ENCODE measurements around the gene MRPL16.
"Not testable (repeated sequence)": the region's sequence is repeated elsewhere in the genome, so short reads cannot be mapped to it uniquely, and the experiment has no call there.

Gene MRPL16

DNA sequence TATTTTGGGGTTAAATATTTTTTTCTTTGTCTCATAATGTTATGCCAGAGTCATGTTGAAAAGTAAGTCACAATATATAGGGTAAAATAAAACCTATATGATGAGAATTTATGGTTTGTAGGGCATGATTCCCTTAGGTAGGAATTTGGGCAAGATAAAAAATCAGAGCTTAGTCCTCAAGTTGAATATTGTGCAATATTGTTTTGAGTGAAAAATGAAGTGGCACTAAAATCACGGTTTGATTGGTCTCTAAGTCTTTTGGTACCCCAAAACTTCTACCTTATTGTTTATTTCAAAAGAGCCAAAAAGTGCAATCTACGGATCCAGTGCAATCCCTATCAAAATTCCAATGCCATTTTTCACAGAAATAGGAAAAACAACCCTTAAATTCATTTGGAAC lies 1.6 kb upstream of the MRPL16 start:
- DNase-seq (ENCODE audit: low read depth): no peak

DNA sequence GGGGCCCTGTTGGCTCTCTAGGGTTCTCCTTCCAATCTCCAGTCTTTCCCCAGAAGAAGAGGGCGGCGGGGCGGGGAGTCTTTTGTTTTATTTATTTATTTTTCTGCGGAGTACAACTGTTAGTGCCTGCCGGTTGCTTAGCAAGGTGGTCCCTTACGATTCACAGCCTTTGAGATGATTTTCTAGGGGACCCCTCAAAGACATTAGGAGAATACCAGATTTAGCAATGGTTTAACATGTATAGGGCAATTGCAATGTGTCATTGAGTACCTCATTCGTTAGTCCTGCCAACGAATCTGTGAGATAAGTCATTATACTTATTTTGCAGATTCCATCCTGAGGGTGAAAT lies 307 bp upstream of the MRPL16 start:
- no peak for DNase-seq (ENCODE audit: low read depth)

DNA sequence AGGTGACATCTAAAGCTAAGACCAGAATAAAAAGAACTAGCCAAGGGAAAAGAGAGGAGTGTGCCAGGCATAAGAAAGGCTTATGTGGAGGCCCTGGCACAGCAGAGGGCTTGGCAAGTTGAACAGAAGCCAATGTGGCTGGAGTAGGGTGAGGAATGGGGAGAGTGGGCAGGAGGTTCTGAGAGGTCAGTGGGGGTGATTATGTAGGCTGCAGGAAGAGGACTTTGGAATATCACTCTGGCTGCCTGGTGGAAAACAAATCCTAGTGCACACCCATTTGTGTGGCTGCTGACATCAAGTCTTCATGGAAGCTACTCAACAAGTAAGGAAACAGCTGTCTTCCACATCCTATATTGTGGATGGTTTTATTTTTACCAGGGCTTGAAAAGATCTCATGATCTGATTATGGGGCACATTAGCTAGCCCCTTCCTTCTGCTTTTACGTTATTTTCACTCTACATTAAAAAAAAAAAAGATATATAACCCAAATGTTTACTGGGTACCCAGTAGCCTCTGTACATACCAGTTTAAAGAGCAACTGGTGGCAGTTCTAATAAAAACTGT lies 3.4 kb downstream of the MRPL16 start:
- DNase-seq (ENCODE audit: low read depth): no peak

DNA sequence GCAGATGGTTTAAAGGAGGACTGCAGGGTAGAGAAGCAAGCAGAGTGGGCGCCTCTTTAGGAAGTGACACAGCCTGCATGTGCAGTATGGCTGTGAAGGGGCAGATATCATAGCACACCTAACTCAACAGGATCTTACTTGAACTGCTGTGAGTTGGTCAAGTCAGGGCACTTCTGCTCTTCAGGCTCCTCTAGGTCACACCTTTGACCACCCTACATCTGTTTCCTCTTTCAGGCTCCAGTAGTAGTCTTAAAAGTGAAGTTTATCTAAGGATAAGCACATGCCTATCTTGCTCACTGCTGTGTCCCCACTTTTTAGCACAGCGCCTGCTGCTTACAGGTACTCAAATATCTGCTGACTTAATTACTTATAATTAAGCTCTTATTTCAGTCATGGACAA lies 6.5 kb downstream of the MRPL16 start:
- DNase-seq (ENCODE audit: low read depth): no peak

DNA sequence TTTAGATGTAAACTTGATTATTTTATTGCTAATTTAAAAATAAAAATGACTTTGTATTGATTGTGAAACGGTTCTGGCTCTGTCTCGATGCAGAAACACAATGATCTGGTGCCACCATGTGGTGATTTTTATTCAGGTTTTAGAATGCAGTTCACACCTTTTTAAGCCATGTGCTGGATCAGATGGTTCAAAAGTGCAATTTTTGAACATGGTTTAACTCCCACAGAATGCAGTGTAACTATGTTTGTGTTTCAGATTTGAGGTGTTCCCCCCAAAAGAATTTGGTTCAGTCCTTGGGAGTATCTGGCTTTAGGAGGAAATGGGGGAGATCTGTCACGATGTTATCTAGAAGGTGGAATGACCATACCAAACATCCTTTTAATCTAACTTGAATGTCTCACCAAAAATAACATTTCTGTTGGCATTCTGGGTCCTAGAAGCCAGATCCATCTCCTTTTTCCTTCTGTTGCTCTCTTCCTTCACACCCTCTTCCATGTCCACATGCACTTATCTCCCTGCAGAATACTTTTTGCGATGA lies 7.9 kb downstream of the MRPL16 start:
- DNase-seq (ENCODE audit: low read depth): peak; percentile 52

DNA sequence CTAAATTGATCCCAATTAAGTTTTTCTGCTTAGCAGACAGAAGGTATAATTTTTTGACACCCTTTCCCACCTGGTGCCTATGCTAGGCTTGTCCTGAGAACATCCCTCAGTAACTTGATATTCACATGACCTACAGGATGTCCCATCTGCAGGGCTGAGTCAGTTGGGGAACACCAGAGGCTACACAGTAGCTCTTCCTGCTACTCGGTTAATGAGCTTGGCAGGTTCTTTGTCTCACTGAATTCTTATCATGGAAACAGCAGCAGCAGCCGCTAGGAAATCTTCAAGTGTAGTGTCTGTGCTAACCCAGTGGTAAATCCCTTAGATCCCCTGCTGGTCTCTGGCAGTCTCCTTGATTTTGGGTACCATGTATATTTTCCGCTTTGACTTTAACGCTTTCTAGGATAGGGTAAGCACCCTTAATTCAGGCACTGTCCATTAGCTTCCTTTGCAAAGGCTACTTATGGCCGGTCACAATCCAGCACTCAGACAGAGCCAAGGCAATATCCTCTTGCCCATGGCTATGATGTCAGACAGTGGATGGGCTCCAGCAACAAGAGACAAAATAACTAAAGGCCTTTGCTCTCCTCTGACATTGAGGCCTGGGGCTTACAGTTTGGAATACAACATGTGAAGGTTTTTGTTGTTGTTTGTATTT lies 8.5 kb downstream of the MRPL16 start:
- DNase-seq (ENCODE audit: low read depth): peak; percentile 42

DNA sequence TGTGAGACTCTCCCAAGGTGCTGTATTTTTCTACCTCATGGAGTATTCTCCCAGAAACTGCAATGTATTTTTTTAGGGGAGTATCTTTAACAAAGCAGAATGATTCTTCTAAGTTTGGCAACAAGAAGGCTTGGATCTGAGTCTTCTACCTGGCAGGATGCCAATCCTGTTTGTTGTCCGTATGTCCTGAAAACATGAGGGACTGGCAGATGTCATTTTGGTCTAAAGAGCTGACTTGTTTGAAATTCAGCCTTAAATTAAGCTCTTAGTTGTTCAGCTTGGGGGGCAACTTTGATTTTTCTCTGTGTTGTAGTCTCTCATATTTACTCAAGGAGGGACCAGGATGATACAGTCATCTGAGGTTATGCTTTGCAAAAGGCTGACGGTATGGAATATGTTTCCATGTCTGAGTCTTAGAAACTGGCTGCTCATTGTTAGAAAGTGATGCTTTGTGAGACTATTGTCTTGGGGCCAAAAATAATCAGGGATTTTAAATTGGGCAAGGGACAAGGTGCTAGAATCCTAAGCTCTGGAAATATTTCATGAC lies 9.3 kb downstream of the MRPL16 start:
- no peak for DNase-seq (ENCODE audit: low read depth)

DNA sequence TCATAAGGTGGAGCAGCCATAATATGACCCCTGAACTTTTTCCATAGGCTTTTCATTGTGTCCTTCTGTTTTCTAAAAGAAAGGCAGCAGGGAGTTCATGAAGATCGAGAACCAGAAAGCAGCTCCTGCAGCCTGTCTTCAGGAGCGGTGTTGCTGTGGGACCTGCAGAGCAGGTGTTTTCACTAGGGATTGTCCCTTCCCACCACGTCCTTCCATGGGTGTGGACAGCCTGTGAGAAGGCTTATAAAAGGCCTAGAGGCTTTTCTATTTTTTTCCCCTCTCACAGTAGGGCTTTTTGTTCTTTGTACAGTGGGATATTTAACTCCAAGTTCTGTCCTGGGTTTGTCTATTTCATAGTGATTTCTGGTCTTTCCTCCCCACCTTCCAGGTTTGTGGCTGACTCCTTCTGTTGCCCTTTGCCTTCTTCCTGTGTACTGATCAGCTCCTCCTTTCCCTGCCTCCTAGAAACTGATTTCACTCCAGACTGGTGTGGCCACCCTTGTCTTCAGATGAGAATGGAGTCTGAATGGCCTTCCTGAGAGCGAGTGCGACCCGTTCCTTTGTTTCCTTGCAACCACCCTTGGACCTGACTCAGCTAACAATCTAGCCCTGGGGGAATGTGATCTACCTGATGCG lies 10.1 kb downstream of the MRPL16 start:
- no peak for DNase-seq (ENCODE audit: low read depth)

DNA sequence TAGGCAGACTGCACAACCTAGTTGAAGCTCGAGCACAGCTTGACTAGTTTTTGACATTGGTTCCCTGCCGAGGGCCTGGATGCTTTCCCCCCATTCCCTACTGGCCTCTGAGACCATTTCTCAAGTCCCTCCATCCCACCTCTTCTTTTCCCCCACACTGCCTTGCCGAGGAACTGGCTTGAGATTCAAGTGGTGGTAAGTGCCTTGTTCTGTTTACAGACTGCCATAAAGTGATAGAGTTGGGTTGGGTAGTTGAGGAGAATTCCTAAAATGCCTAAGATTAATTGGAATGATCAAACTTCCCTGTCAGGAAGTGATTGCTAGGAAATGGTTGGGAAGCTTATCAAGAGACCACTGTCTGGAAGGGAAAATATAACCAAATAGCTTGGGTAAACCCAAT lies 16.2 kb downstream of the MRPL16 start:
- DNase-seq (ENCODE audit: low read depth): no peak

DNA sequence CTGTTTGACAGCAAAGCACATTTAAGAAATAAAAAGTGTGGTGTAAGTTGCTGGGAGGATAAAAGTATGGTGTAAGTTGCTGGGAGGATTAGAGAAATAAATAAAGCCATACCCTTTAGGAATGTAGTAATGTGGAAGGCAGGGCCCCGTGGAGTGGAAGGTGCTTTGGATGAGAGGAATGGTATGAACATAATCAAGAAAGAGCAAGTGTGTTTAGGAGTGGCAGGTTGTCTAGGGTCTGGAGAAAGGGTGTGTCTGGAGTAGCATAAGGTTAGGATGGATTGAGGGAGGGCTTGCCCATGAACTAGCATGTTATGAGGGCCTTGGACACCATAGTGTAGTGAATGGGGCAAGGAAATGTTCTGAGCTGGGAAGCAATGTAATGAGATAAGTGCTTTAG lies 18.1 kb downstream of the MRPL16 start:
- no peak for DNase-seq (ENCODE audit: low read depth)

DNA sequence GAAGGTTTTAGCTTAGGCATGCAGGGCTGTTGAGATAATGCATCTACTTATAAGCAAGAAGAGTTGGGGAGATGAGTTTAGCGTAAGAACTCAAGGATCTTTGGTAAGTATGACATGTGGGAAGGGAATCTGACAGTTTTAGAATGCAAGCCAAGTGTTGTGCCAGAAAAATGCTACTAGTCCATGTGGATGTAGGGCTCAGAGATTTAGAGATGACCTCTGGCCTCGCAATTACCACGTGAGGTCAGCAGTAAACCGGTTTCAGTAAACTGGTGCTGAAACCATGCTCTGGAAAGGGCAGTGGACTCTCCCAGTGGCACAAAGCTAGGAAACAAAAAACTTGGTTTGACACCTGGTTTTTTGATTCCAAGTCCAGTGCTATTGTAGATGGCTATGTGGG lies 18.9 kb downstream of the MRPL16 start:
- DNase-seq (ENCODE audit: low read depth): peak; percentile 10

DNA sequence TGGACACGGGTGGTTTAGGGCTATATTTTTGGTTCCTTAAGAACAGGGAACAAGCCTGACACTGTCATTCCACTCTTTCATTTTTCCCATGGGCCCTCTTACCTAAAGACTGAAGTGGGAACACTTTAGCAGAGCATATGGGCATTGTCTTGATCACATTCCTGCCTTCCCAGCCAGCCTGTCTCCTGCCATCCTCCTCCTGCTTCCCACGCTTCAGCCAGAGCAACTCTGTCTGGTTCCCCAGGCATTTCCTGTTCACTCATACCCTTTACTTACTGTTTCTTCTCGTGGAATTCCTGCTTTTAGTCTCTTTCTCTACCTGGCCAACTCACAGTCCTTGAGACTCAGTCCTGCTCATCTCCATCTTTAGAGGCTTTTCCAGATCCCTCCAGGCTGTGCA lies 22.8 kb downstream of the MRPL16 start:
- DNase-seq (ENCODE audit: low read depth): peak; percentile 72

DNA sequence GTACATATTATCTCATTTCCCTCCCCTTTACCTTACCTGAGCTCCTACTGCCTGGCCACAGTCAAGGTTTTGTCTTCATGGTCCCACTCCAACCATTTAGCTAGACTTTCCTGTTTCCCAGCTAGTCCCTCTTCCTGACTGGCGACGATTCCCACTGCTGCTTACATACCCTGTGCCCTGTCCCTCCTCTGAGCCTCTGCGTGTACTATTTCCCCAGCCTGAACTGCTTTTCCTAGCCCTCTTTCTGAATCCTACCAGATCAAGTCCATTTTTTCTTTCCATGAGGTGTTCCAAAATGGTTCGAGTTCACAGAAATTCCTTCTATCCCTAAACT lies 23.4 kb downstream of the MRPL16 start:
- no peak for DNase-seq (ENCODE audit: low read depth)

DNA sequence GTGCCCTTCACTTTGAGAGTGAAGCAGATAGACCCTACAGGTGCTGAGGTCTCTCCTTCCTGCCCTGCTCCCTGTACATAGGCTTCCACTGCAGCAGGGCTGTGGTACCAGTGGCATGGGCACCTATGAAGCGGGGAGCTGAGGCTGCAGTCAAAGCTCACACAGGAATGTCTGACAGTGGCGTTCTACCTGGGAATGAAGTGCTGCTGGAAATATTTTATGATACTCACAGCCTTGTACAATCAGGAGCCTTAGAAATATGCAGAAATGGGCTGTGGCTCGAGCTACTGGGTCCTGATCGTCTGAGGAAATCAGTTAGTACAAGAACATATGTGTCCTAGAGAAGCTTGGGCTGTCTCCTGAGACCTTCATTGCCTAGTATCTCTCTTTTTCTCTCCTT lies 24.8 kb downstream of the MRPL16 start:
- DNase-seq (ENCODE audit: low read depth): no peak

DNA sequence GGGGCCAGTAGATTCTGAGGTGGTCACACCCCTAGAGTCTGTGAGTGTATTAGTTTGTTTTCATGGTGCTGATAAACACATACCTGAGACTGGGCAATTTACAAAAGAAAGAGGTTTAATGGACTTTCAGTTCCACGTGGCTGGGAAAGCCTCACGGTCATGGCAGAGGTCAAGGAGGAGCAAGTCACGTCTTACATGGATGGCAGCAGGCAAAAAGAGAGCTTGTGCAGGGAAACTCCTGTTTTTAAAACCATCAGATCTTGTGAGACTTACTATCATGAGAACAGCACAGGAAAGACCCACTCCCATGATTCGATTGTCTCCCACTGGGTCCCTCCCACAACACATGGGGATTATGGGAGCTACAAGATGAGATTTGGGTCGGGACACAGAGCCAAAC lies 26.1 kb downstream of the MRPL16 start:
- not testable (repeated sequence) for DNase-seq (ENCODE audit: low read depth)

DNA sequence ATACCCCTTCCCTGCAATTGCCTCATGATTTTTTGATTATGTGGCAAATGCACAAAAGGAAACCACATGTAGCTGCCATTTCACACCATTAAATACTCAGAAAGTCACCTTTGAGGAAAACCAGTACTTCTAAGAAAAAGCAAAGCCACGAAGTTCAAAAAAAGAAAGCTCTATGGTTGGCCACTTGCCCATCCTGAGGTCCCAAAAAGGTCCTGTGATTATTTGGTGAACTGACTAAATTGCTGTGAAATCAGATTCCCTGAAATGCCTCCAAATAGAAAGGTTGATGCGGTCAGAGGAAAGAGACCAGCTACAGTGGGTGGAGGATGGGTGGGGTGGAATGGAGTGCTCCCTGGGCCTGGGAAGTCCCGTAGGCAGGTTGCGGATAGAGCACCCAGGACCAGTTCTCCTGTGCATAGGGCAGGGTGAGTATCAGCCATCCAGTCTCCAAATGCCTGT lies 26.9 kb downstream of the MRPL16 start:
- no peak for DNase-seq (ENCODE audit: low read depth)

DNA sequence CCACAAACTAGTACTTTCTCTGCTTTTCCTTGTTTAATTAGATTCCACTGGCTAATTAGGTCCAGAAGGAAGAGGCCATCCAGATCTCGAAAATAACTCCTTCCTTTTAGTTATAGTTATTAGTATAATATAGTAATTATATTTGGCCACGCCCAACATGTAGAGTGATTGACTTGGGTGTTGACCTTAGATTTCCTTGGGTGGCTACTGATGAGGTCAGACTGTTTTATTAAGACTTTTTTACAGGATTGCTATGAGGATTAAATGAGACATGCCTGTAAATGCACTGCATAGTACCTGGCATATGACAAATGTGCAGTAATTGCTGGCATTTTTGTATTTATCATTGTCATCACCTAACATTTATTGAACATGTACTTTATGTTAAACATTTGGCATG lies 28.5 kb downstream of the MRPL16 start:
- DNase-seq (ENCODE audit: low read depth): no peak

DNA sequence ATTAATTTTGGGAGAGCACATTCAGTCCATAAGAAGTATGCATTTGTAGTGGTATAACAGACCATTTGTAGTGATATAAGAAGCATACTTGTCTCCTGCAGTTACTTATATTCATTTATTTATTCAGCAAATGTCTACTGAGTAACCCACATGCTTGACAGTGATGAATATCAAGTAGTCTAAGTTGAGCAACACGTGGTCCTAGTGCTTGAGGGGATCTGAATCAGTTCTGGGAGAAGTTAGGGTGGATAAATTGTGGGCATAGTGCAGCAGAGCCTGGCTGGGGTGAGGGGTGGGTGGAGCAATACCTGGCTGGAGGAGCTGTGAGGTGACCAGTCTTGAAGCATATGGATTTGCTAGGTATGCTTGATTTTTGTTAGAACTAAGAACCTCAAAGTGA lies 31.1 kb downstream of the MRPL16 start:
- no peak for DNase-seq (ENCODE audit: low read depth)

DNA sequence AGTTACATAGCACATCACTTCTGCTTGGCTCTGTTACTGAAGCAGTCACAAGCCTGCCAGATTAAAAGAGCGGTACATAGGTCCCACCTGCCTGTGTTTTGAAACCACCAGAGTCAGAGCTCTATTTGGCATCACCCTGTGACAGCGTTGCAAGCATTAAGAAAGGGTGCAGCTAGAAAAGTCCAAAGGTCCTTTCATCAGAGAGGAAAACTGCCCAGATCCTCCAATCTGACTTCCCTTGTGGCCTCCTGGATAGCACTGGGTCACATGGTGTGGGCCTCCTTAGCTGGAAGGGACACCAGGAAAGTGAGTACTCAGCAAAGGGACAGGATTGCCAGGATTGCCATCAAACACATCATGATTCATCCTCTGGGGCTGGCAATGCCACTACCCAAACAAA lies 32.5 kb downstream of the MRPL16 start:
- no peak for DNase-seq (ENCODE audit: low read depth)

DNA sequence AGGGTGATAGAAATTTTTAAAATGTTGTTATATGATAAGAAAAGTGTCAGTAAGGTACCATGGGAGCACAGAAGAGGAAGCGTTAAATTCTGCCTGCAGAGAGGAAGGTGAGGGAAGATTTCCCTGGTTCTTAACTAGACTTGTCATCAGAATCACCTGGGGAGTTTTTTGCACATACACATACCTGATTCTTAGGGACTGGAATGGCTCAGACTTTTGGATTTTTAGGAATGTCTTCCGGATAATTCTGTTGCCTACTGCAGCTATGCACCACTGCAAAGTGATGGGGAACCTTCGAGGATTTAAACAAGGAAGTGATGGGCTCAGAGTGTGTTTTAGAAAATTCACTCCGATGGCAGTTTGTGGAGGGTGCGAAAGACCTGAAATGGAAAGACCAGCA lies 33.5 kb downstream of the MRPL16 start:
- DNase-seq (ENCODE audit: low read depth): no peak

DNA sequence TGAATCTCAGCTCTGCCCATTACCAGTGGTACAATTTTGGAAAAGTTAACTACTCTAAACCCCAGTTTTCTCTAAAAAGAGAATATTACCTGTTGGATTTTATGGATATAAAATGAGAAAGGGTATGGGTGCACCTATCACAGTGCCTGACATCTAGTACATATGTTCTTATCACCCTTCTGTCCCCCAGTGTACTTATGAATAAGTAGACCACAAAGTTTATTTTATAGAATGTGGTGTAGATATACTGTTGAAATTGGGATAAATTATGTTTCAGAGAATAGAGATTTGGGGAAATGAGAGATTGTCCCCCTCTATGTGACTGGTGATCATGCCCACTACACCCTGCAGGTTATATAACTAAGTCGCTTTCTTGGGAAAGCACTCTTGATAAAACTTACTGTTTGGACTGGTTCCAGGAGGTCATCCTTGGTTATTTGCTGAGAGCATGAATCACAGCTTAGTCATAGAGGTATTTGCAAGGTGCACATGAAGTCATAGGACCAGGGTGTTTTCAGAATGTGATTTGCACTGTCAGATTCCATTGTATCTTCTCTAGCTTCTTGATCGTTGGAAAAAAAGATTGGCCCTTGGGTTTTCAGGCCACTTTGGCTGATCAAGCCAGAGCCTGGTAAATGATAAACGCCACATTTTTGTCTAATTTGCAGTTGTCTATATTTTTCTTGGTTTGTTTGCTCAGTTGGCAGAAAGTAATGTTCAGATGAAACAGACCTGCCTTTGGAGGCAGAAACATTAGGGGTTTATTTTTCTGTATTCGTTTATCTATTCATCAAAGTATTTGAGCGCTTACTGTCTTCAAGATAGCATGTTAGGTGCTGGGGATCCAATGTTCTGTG lies 34.1 kb downstream of the MRPL16 start:
- DNase-seq (ENCODE audit: low read depth): peak; percentile 89

DNA sequence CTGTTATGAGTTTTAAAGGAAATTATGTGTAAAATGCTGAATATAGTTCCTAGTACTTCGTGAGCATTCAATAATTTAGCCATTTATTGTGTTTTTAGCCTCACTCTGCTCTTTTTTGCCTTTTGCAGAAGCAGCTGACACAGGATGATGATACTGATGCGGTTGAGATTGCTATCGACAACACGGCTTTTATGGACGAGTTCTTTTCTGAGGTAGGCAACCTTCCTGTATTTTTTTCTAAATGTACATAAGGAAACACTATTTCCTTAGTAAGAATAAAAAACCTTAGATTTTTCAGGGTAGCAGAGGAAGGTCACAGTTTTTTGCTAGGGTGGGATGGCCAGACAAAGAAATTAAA lies 37.5 kb downstream of the MRPL16 start:
- DNase-seq (ENCODE audit: low read depth): no peak

DNA sequence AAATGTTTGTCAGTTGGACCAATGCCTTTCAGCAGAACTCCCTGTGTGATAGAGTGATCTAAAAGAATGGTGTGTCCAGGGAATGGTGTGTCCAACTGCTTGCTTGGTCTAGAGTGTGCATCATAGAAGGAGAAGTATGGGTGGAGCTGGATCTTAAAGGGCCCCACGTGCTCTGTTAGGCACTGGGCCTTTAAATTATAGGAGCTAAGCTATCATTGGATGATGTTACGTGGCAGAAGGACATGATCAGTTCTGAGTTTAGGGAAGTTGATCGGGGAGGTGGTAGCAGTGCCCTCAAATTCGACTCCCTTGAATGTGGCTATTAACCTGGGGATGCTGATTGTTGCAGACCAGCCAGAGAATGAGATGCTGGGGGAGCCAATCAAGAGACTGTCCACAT lies 39.0 kb downstream of the MRPL16 start:
- no peak for DNase-seq (ENCODE audit: low read depth)
